GM19452 (cell line): ENCODE results near the gene PLD5.
"Not testable (repeated sequence)": the region's sequence is repeated elsewhere in the genome, so short reads cannot be mapped to it uniquely, and the experiment has no call there.

ENCODE experiments used
- ATAC-seq: cut with Tn5 transposase; IDR thresholded peaks from one replicate; pipeline ENCODE4 v1.9.1; 2021; ENCODE audit not compliant: unreplicated experiment

The PLD5 gene

DNA sequence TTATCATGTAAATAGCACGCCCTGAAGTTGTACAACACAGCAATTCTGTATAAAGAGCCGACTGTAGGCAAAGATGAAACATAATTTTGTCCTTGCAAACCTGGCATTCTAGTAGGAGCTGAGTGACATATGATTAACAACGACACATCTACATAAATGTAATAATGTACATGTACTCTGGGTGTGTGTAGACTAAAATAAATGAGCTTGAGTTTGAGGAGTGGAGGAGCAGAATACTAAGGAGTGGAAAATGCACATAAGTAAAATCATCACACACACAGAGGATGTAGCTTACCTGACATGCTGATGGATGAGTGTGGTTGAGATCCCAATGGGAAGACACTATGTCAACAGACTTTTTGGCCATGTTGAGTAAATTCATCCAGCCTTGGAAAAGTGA is 236.4 kb downstream of the PLD5 start:
- ATAC-seq: not testable (repeated sequence)

DNA sequence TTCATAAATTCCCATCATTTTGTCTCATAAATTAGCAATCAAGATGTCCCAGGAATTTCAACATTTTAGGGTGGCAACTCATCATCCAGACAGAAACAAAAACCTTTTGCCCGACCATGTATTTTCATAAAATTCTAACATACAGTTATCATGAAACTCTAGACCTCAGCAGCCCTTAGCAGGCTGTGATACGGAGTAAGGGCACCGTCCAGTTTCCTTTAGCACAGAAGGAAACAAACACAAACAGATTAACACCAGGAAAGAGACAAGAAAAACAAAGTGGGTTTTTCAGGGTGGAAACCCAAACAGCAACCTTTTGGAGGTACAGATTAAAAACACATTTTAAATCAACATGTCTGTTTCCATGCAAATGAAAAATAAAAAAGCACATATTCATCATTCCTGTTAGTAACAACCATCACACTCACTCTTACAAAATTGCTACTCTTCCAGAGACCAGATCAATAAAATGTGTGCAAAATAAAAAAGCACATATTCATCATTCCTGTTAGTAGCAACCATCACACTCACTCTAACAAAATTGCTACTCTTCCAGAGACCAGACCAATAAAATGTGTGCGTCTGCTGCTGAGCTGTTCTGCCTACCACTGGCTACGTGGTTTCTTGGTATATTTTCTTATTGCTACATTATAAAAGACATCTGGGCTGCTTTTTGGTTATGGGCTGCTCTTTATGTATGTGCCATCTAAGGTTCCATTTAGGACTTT is 241.6 kb downstream of the PLD5 start:
- ATAC-seq: not testable (repeated sequence)

DNA sequence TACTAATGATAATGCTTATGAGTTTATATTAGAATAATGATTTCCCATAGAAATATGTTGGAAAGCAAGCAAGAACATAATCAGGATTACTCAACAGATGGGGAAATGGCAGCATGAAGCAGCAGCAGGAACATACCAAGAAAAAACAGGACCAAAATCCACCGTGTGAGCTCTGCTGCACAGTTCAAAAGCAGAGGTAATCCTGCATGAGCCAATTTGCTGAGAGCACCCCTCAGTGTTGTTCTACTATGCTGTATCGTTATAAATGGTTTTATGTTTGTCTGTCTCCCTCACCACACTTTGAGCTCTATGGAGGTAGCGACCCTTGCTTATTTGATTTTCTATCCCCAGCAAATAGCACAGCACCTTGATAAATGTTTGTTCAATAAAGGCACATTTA is 246.1 kb downstream of the PLD5 start:
- not testable (repeated sequence) for ATAC-seq

DNA sequence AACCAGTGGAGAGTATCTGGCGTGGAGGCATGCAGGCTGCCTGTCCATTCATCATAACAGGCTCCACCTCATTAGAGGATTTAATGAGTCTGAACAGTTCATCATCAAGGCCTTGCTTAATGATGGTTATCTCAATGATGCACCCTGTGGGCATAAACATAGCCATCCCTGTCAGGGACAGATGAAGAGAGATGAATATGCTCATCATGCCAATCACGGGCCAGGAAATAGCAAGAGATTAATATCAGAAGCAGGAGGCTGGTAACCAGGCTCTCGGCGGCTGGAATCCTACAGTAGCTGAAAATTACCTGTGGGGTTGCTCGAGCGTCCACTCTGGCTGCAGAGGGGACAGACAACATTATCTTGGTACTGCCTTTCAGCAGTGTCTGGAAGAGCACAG is 247.7 kb downstream of the PLD5 start:
- ATAC-seq: not testable (repeated sequence)

DNA sequence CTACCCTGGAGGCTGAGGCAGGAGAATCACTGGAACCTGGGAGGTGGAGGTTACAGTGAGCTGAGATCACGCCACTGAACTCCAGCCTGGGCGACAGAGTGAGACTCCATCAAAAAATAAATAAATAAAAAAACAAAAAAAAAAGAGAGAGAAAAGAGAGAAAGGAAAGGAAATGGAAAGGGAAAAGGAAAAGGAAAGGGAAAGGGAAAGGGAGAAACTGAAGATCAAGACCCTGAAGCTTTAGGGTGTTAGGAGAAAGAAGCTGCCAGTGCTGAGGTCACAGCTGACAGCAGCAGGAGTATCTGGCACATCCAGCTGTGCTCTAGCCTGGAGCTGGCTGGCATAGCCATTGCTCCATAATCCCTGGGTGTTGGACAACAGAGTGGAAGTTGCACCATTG is 257.5 kb downstream of the PLD5 start:
- ATAC-seq: not testable (repeated sequence)

DNA sequence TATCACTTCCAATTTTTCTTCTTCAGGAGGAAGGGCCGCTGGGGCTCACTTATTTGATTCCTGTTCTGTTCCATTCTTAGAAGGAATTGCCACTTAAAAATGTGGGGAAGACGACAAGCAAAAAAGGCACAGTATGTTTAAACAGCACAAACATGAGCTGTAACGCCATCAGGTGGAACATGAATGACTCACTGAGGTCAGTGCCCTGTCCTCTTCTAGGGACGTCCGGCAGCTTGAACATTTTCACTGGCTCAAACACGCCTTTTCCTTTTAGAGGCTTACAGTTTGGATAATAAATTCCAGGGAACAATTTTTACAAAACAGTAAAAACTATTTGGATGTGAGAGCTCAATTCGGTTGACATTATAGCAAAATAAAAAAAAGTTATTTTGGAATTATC is 260.1 kb downstream of the PLD5 start:
- ATAC-seq: not testable (repeated sequence)

DNA sequence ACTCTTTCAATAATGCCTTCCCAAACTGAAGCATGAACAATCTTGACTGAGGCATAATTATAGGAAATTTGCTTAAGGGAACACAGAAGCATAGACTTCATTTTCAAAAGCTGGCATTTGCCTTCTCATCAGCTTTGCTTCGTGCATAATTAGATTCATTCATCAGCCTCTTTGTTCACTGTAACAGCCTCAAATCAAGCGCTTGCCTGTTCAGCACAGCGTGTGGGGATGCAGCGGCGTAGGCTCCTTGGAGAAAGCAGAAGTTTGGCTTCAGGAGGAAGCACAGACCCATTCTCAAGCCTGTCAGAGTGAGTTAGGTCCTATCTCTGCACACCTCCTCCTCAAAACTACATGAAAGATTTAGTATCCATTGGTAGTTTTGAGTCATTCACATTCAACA is 279.2 kb downstream of the PLD5 start:
- ATAC-seq: no peak

DNA sequence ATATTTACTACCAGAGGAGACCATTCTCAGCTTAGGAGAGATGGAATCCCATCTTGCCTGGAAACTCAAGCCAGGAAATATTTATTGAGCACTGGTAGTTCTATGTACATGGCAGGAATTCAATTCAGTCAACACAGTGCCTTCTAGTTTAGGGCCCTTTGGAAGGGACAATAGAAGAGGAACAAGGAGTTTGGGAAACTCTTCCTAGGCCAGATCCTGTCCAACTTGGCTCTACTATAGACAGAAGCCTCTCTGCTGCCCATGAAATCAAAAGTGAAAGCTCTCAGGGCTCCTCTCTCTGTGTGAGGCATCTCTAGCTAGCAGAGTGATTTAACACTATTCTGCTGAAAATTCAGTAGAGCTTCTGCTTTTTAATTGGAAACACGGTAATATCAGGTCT is 281.0 kb downstream of the PLD5 start:
- ATAC-seq: peak; percentile 96

DNA sequence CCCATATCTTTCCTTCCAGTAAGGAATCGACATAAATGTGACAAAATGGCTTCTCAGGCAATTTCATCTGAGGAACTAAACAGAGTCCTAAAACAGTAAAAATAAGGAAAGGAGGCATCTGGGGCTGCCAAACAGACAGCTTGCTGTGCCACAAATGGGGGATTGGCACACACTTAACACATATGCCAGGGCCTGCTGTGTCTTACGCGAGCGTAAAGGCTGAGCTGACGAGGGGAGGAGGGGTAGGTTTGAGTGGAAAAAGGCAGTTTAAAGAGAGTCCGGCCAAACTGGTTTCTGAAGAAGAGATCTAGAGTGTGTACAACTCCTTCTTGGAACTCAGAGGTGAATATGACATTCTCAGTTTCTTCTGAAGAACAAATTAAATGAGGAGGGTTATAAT is 281.5 kb downstream of the PLD5 start:
- ATAC-seq: no peak

DNA sequence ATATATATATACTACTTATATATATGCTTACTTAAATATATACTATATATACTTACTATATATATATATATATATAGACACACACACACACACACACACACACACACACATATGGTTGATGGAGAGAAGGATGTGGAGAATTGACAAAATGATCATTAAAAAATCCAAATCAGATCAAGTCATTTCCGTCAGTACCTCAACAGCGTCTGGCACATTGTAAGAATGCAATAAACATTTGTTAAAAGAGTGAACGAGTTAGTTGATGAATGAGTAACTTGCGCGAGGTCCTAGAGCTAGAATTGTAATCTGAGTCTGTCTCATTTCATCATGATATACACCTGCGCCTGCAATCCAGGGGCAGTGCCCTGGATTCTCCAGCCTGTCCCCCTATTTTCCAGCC is 282.6 kb downstream of the PLD5 start:
- ATAC-seq: no peak

DNA sequence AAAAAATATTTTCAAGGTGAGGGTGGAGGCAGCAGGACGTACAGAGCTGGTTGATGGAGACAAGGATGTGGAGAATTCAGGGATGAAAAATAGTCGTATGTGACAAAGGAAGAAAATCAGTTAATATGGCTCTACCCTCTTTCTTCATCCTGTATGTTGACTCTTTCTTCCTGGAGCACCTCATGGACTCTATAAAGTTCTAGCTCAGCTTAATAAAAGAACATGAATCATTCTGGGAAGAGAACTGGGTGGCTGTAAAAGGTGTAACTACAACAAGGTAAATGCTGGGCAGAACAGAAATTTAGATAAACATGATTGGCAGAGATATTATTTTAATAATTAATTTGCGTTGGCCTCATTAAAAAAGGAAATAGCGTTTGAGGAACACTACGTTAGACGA is 283.8 kb downstream of the PLD5 start:
- no peak for ATAC-seq

DNA sequence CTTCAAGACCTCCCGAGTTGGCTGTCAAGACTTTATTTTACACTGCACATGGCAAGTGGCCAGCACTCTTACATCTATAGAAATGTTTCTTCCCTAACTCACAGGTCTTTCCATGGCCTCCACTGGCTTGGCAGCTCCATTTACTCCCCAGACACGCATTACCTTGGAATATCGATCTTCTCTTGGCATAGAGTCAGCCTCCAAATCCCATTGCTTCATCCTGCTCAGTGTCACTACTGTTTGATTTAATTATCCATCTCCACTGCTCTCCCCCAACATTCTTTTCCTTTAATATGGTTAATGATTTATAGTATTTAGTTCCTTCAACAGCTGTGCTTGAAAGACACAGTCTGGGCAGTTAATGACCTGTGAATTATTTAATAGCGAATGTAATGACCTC is 284.4 kb downstream of the PLD5 start:
- no peak for ATAC-seq

DNA sequence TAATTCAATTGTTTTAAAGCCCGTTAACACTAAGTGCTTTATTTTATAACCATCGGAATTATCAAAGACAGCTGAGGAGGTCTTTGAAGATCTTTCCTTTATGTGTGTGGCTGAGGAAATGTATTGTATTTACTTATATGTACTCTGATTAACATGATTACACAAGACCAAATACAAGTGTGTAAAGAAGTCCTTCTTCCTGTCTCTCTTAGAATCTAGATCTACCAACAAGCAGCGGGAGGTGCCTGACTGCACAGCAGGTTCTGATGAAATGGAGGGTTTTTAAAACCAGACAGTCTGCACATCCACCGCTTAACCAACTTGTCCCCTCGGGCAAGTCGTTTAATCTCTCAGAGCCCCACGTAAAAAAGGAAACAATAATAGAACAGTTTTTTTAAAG is 285.1 kb downstream of the PLD5 start:
- ATAC-seq: no peak

DNA sequence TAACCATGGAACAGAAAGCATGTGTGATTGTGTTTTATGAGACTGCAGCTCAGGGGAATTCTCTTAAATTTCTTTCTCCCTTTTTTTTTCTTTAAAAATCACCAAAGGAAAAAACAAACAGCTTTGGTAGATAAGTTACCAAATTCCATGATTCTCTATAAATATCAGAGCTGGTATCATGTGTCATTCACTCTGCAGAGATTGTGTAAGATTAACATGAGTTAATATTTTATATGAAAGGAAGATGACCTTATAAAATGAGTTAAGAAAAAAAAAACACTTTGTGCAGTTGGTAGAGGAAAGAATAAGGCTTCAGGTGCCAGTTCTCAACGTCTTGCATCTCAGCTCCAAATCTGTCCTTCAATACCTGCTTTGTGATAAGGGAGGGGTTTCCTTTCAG is 287.4 kb downstream of the PLD5 start:
- no peak for ATAC-seq

DNA sequence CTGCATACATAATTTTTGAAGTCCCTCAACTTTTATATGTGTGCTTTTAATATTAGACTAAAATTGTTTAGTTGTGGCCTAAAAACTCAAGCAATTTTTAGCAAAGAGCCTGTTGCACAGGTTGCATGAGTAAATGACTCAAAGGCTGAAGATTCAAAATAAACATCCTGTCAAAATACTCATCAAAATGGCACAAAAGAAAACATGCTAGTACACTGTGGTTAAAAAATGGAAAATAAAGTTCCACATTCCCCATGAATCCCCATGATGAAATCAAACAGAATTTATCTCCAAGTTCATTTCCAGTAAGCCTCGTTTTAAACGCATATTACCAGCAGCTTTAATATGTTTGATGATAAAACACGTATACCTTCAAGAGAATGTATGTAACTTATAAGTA is 295.5 kb downstream of the PLD5 start:
- no peak for ATAC-seq

DNA sequence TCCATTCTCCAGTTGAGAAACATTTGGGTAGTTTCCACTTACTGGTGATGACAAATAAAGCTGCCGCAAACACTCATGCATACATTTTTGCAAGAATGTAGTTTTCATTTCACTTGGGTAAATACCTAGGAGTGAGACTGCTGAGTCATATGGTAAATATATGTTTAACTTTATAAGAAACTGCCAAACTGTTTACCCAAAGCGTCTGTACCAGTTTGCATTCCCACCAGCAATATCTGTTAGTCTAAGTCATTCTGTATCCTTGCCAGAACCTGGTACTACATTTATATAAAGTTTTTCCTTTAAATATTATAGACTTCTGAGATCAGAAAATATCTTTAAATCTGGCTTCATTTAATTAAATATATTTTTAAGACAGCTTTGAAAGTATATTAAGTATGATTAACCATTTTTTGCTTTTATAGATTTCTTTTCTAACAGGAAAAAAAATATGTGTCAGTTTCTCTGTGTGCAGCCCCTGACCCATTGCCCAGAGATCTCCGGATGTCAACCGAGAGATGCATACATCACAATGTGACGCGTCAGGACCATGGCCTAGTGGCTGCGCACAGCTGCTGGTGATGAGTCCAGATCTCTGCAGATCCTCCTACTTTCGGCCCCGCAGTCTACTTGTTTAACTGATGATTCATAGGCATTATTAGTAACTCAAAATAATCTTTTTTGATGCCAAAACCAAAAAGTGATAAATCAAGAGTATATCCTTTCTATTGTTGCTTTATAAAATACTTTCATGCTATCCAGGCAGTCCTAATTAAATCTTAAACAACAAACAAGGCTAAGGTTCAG is 298.5 kb downstream of the PLD5 start:
- ATAC-seq: peak; percentile 49

DNA sequence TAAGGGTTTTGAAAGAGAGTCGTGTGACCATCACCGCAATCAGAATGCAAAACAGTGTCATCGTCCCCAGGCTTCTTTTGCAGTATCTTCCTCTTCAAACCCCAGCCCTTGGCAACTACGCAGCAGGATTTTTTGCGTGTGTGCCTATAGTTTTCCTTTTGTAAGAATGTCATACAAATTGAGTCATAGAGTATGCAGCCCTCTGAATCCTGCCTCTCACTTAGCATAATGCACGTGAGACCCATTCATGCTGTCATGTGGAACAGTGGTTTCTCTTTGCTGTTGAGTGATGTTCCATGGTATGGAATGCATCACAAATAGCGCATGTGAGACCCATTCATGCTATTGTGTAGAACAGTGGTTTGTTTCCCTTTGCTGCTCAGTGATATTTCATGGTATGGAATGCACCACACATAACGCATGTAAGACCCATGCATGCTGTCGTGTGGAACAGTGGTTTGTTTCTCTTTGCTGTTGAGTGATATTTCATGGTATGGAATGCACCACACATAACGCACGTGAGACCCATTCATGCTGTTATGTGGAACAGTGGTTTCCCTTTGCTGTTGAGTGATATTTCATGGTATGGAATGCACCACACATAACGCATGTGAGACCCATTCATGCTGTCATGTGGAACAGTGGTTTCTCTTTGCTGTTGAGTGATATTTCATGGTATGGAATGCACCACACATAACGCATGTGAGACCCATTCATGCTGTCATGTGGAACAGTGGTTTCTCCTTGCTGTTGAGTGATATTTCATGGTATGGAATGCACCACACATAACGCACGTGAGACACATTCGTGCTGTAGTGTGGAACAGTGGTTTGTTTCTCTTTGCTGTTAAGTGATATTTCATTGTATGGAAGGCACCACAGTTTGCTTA is 299.4 kb downstream of the PLD5 start:
- not testable (repeated sequence) for ATAC-seq

DNA sequence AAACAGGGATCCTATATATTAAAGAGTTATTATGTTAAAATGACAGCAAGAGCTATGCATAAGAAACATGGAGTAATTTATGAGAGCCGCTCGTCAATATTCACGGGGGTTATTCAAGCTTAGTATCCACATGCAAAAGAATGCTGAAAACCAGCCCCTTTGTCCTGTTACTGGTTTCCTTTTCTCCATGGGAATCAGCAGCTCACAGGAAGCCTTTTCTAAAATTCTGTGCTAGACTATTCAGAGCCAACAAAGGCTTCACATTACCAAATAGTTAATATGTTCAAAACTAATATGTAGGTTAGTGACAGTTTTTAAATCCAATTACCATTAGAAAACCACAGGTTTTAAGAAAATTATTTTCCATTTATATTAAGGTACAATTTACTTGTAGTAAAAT is 300.0 kb downstream of the PLD5 start:
- no peak for ATAC-seq

DNA sequence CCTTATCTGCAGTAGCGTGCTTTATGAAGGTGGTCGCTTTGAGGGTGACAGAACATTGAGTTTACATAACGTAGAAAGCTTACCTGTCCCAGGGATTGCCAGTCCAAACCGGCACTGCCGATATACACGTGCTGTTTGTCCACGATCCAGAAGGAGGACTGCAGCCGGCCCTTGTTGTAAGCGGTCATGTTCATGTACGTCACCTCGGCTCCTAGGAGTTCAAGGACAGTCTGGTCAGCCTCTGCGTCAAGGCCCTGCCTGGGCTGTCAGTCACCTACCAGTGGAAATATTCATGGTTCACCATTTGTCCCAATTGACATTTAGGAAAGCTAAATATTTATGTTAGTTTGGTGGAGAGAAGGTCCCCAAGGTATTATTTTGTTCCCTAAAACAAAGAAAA is 304.6 kb downstream of the PLD5 start:
- ATAC-seq: no peak

DNA sequence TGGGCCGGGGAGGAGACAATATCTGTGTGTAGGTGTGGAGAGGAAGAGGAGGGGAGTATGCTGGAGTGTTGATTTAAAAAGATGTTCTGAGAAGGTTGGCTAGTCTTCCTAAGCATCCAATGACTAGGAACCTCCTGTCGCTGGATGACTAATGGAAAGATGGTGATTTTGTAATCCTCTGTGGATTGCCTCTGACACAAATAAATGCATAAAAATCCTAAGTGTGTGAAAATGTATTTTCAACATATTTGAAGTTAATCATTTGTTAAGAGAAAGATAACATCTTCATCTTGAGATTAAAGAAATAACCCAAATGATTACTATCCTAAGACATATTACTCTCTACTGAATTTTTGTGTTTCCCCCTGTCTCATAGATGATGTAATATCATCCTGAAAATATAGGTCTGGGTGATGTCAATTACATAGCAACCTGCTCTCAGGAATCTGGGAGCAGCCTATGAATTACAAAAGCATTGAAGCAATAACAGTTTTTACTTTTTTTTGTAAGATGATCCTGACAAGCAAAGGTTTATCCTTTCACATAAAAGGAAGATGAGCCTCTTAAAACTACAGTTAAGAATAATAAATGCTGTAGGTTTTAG is 305.1 kb downstream of the PLD5 start:
- no peak for ATAC-seq

DNA sequence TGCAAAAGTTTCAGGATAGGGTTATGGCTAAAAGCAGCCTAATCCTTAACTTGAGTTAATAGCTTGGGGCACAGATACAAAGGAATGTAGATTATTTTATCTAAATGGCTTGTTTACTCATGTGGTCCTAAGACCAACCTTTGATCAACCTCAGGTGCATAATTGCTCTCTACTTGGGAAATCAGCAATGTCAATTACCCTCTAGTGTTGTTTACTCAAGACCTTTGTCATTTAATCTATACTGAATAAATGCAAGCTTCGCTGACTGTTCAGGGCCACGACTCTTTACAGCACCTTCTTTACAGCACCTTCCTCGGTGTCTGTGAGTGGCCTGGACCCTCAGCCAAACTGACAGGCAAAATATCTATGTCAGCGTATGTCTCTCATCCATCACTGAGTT is 308.1 kb downstream of the PLD5 start:
- ATAC-seq: no peak
